HT-29 (cell line): ENCODE data around the gene LAMB1. TPM values are rescaled to one million over a fixed set of nuclear protein-coding genes. Genes with fewer than 3 reads are reported as not detected.
A peak's percentile ranks its signal among the peaks of the same experiment; 100 is the strongest.

Experiments
- DNase-seq: peaks from one replicate; pipeline ENCODE4 v3.0.0-alpha.2; 2015; ENCODE audit warnings: low spot score
- total RNA-seq: library from RNA; depleted of rRNA; stranded (reverse); fragments of >200 nt; shearing (Covaris generic); gene quantifications from 2 replicates; pipeline ENCODE4 v1.2.3, GENCODE V29; 2014

The LAMB1 gene
- total RNA-seq, 1 experiment from 2014 or later, result 46.6 TPM

- DNase-seq, result no peak
These were observed 4.1 kb downstream of the LAMB1 start for GRCh38 chr7:107998660-107999480.

GRCh38 chr7:107998150-107998549 lies 4.8 kb downstream of the LAMB1 start:
- peak; percentile 27 for DNase-seq

GRCh38 chr7:107996072-107996882 lies 6.7 kb downstream of the LAMB1 start:
- no peak for DNase-seq

- no peak for DNase-seq
These were observed 7.5 kb downstream of the LAMB1 start for GRCh38 chr7:107995184-107996071.

GRCh38 chr7:107994421-107995030 lies 8.4 kb downstream of the LAMB1 start:
- no peak for DNase-seq

GRCh38 chr7:107993891-107994291 lies 9.1 kb downstream of the LAMB1 start:
- DNase-seq, result no peak

GRCh38 chr7:107989618-107990373 lies 13.2 kb downstream of the LAMB1 start:
- no peak for DNase-seq

GRCh38 chr7:107982918-107983389 lies 20.0 kb downstream of the LAMB1 start:
- DNase-seq, result no peak

- DNase-seq, result no peak
These were observed 20.7 kb downstream of the LAMB1 start for GRCh38 chr7:107982042-107982840.

- no peak for DNase-seq
These were observed 21.5 kb downstream of the LAMB1 start for GRCh38 chr7:107981466-107981865.

- no peak for DNase-seq
These were observed 22.2 kb downstream of the LAMB1 start for GRCh38 chr7:107980671-107981190.

GRCh38 chr7:107980171-107980570 lies 22.8 kb downstream of the LAMB1 start:
- DNase-seq, result no peak

GRCh38 chr7:107978815-107979408 lies 24.0 kb downstream of the LAMB1 start:
- no peak for DNase-seq

GRCh38 chr7:107977048-107977447 lies 25.9 kb downstream of the LAMB1 start:
- no peak for DNase-seq

- no peak for DNase-seq
These were observed 26.3 kb downstream of the LAMB1 start for GRCh38 chr7:107976620-107977019.

GRCh38 chr7:107975394-107976013 lies 27.5 kb downstream of the LAMB1 start:
- no peak for DNase-seq

GRCh38 chr7:107973861-107974260 lies 29.1 kb downstream of the LAMB1 start:
- no peak for DNase-seq

GRCh38 chr7:107972941-107973376 lies 30.0 kb downstream of the LAMB1 start:
- DNase-seq, result no peak
